B cell (primary cell): ENCODE results near the gene KRT74. TPM values are rescaled to one million over a fixed set of nuclear protein-coding genes. Genes with fewer than 3 reads are reported as not detected.

ENCODE experiments used
- ATAC-seq: fragments of 200-7000 bp; cut with Tn5 transposase; one replicate; pipeline ENCODE4 v1.10.0; 2021; ENCODE audit warnings: low read depth, mild to moderate bottlenecking, moderate number of reproducible peaks, moderate library complexity
- CTCF ChIA-PET: fragments of 350-600 bp; sonication (Branson Sonifier 250); formaldehyde crosslinking; loops from one replicate; lab custom pipeline; 2021; ENCODE audit warnings: antibody characterized with exemption, inconsistent platforms; lab: Charles Lee
- POLR2A ChIA-PET: fragments of 350-600 bp; sonication (Branson Sonifier 250); formaldehyde crosslinking; loops from one replicate; lab custom pipeline; 2021; ENCODE audit warnings: antibody characterized with exemption; lab: Charles Lee
- DNase-seq: peaks from one replicate; pipeline ENCODE4 v3.0.0; 2013
- H2AFZ ChIP-seq: 2 replicates; pipeline ENCODE4 v1.6.1; 2012; ENCODE audit warnings: mild to moderate bottlenecking, low read depth, low read length; ENCODE audit not compliant: insufficient read depth, poor library complexity, severe bottlenecking
- H3K27ac ChIP-seq, 2 donors: 1 replicate in 1 of 2; 2 replicates in 1 of 2; pipeline ENCODE4 v1.5.1; 2012 to 2013; ENCODE audit warnings: low read length in 2 of 2, mild to moderate bottlenecking in 2 of 2, moderate library complexity in 1 of 2
- H3K27me3 ChIP-seq, 4 experiments: fragments of 200-600 bp in 1 of 4; sonication (generic) in 1 of 4; replicated peaks in 1 of 4; 1 replicate in 2 of 4; 2 replicates in 2 of 4; pipeline versions ENCODE4 v1.6.1 to v1.7.0; 2013 to 2016; ENCODE audit warnings: low read length in 3 of 4, mild to moderate bottlenecking in 2 of 4, mixed read lengths in 1 of 4, moderate library complexity in 1 of 4; ENCODE audit not compliant: insufficient read depth in 4 of 4, control insufficient read depth in 3 of 4; ENCODE audit errors: control extremely low read depth in 1 of 4
- H3K36me3 ChIP-seq, 2 experiments: replicated peaks in 1 of 2; 1 replicate in 1 of 2; 2 replicates in 1 of 2; pipeline versions ENCODE4 v1.6.1 to v1.7.1; 2013; ENCODE audit warnings: low read length in 1 of 2; ENCODE audit not compliant: insufficient read depth in 2 of 2, control insufficient read depth in 1 of 2; ENCODE audit errors: control extremely low read depth in 1 of 2, extremely low read depth in 1 of 2
- H3K4me1 ChIP-seq, 2 donors: fragments of 200-600 bp in 1 of 2; sonication (generic) in 1 of 2; 1 replicate in 1 of 2; 2 replicates in 1 of 2; pipeline versions ENCODE4 v1.5.1 to v1.6.1; 2013 to 2017; ENCODE audit warnings: low read length in 2 of 2; ENCODE audit not compliant: control insufficient read depth in 2 of 2, insufficient read depth in 2 of 2
- H3K4me2 ChIP-seq: replicated peaks from 2 replicates; pipeline ENCODE3; 2012; ENCODE audit warnings: mild to moderate bottlenecking, low read depth, low read length; ENCODE audit not compliant: poor library complexity, severe bottlenecking
- H3K4me3 ChIP-seq, 5 experiments: fragments of 200-600 bp in 1 of 5; sonication (generic) in 1 of 5; 1 replicate in 3 of 5; 2 replicates in 2 of 5; pipeline versions ENCODE4 v1.5.1 to v1.7.0; 2011 to 2016; ENCODE audit warnings: low read length in 4 of 5, mild to moderate bottlenecking in 4 of 5, low read depth in 2 of 5, control low read depth in 1 of 5, moderate library complexity in 1 of 5; ENCODE audit not compliant: insufficient read depth in 1 of 5; ENCODE audit errors: control extremely low read depth in 1 of 5, extremely low read depth in 1 of 5
- H3K79me2 ChIP-seq: fragments of 200-600 bp; sonication (generic); one replicate; pipeline ENCODE4 v1.6.0; 2016; ENCODE audit warnings: low read length; ENCODE audit not compliant: control insufficient read depth, insufficient read depth
- H3K9ac ChIP-seq: fragments of 200-600 bp; sonication (generic); 2 replicates; pipeline ENCODE4 v1.6.1; 2017; ENCODE audit warnings: mild to moderate bottlenecking, low read length, moderate library complexity
- H3K9me3 ChIP-seq, 3 donors: one replicate each; pipeline versions ENCODE4 v1.6.1 to v1.7.1; 2013; ENCODE audit warnings: low read length in 2 of 3; ENCODE audit not compliant: control insufficient read depth in 2 of 3, insufficient read depth in 1 of 3; ENCODE audit errors: control extremely low read depth in 1 of 3
- H4K20me1 ChIP-seq: 2 replicates; pipeline ENCODE4 v1.6.0; 2012; ENCODE audit warnings: mild to moderate bottlenecking, low read length; ENCODE audit not compliant: insufficient read depth, control insufficient read depth, poor library complexity, severe bottlenecking
- H3K27ac Mint-ChIP-seq: one replicate; pipeline ENCODE4 v1.8.0; 2021; ENCODE audit warnings: mixed read lengths
- H3K27me3 Mint-ChIP-seq: one replicate; pipeline ENCODE4 v1.8.0; 2021; ENCODE audit warnings: mixed read lengths
- H3K4me1 Mint-ChIP-seq: one replicate; pipeline ENCODE4 v1.8.0; 2021; ENCODE audit warnings: mixed read lengths
- H3K4me3 Mint-ChIP-seq: one replicate; pipeline ENCODE4 v1.8.0; 2021; ENCODE audit warnings: mixed read lengths
- H3K9me3 Mint-ChIP-seq: one replicate; pipeline ENCODE4 v1.8.0; 2022; ENCODE audit warnings: mixed read lengths; ENCODE audit not compliant: insufficient read depth
- CTCF ChIP-seq: fragments of 200-600 bp; IDR thresholded peaks from one replicate; pipeline ENCODE4 v1.8.0; 2022; ENCODE audit warnings: antibody characterized with exemption, mild to moderate bottlenecking
- EZH2 ChIP-seq: IDR thresholded peaks from 2 replicates; pipeline ENCODE4 v1.6.1; 2012; ENCODE audit warnings: borderline replicate concordance, low read depth, mild to moderate bottlenecking, moderate library complexity, low read length; ENCODE audit not compliant: insufficient read depth, poor library complexity, severe bottlenecking
- WGBS: methylation state at CpG from one replicate; pipeline ENCODE4 v1.1.5; 2013; ENCODE audit warnings: missing lambda C conversion rate; ENCODE audit not compliant: insufficient coverage; 5-methylcytosine and 5-hydroxymethylcytosine counted together
- intact Hi-C: fragments of 100-400 bp; cut with micrococcal nuclease; formaldehyde crosslinking; loops from one replicate; pipeline ENCODE4 v1.10.0; 2022
- polyA plus RNA-seq: library from polyadenylated mRNA; depleted of rRNA; stranded (reverse); fragments of >200 nt; gene quantifications from 2 replicates; pipeline ENCODE4 v1.2.3, GENCODE V29; 2012
- total RNA-seq, 2 donors: library from RNA; stranded (reverse); fragments of 120-200 nt in 1 of 2; gene quantifications; 1 replicate in 1 of 2; 2 replicates in 1 of 2; pipeline versions ENCODE4 v1.2.3 to v1.2.4, GENCODE V29; 2013 to 2022

Gene KRT74
- total and polyA plus RNA-seq, 2 donors (not counting 1 experiment from before 2014, with no cell fraction given) = not detected

GRCh38 chr12:52515927-52516831 lies 57.5 kb downstream of the KRT74 start:
- H3K36me3 ChIP-seq = no peaks in the 10 kb centered on the region
- WGBS = 93% methylated on average over 13 of the region's 15 CpGs
- POLR2A ChIA-PET = no interaction called here
- H3K4me1 ChIP-seq = no peaks in the 10 kb centered on the region
- DNase-seq = no peak
- no peaks in the 10 kb centered on the region for H3K79me2 ChIP-seq
- Mint-ChIP-seq H3K4me3 (no peak overlapping the region), H3K9me3 (no peaks in the 10 kb centered on the region), H3K27ac (no peak overlapping the region), H3K27me3 (peaks cover 18% of the 10 kb centered on the region), H3K4me1 (no peaks in the 10 kb centered on the region)
- intact Hi-C loops = no loop called here
- H3K27me3 ChIP-seq = no peaks in the 10 kb centered on the region
- H3K9ac ChIP-seq = no peak overlapping the region
- H4K20me1 ChIP-seq = no peaks in the 10 kb centered on the region
- H3K27ac ChIP-seq = no peak overlapping the region
- H2AFZ ChIP-seq = no peak overlapping the region
- no peak overlapping the region for H3K4me3 ChIP-seq
- H3K4me2 ChIP-seq = no peak overlapping the region
- CTCF ChIA-PET = no interaction called here
- TF ChIP-seq EZH2 = no peak
- no peak for TF ChIP-seq CTCF
- peaks cover 0 to 15% (median 4%) of the 10 kb centered on the region in 3 donors for H3K9me3 ChIP-seq
- no peak for ATAC-seq

Other genes with a start within 250 kb of the KRT74 start
- gene KRT85, start 206.4 kb downstream of the KRT74 start, total RNA-seq = not detected in 2 replicates
- not detected in 2 replicates for gene KRT85, start 206.4 kb downstream of the KRT74 start, polyA plus RNA-seq
- gene KRT84, start 188.2 kb downstream of the KRT74 start, total RNA-seq = not detected in 2 replicates
- gene KRT84, start 188.2 kb downstream of the KRT74 start, polyA plus RNA-seq = not detected in 2 replicates
- gene KRT82, start 167.5 kb downstream of the KRT74 start, total RNA-seq = not detected in 2 replicates
- not detected in 2 replicates for gene KRT82, start 167.5 kb downstream of the KRT74 start, polyA plus RNA-seq
- not detected in 2 replicates for gene KRT75, start 139.5 kb downstream of the KRT74 start, total RNA-seq
- not detected in 2 replicates for gene KRT75, start 139.5 kb downstream of the KRT74 start, polyA plus RNA-seq
- gene KRT6B, start 121.7 kb downstream of the KRT74 start, total RNA-seq = not detected in 2 replicates
- gene KRT6B, start 121.7 kb downstream of the KRT74 start, polyA plus RNA-seq = not detected in 2 replicates
- gene KRT6C, start 100.0 kb downstream of the KRT74 start, total RNA-seq = not detected in 2 replicates
- not detected in 2 replicates for gene KRT6C, start 100.0 kb downstream of the KRT74 start, polyA plus RNA-seq
- not detected in 2 replicates for gene KRT6A, start 80.6 kb downstream of the KRT74 start, total RNA-seq
- not detected in 2 replicates for gene KRT6A, start 80.6 kb downstream of the KRT74 start, polyA plus RNA-seq
- gene KRT5, start 53.4 kb downstream of the KRT74 start, total RNA-seq = not detected in 2 replicates
- gene KRT5, start 53.4 kb downstream of the KRT74 start, polyA plus RNA-seq = 0.19 TPM in 1 of 2 replicates, not detected in the other
- gene KRT71, start 20.7 kb downstream of the KRT74 start, total RNA-seq = not detected in 2 replicates
- not detected in 2 replicates for gene KRT71, start 20.7 kb downstream of the KRT74 start, polyA plus RNA-seq
- gene KRT72, start 27.6 kb upstream of the KRT74 start, total RNA-seq = not detected in 2 replicates
- gene KRT72, start 27.6 kb upstream of the KRT74 start, polyA plus RNA-seq = 0.04 and 0.49 TPM in 2 replicates
- gene KRT73, start 44.7 kb upstream of the KRT74 start, total RNA-seq = not detected in 2 replicates
- 0.07 and 0.36 TPM in 2 replicates for gene KRT73, start 44.7 kb upstream of the KRT74 start, polyA plus RNA-seq
- gene KRT2, start 78.4 kb upstream of the KRT74 start, total RNA-seq = not detected in 2 replicates
- 0.04 TPM in 2 replicates for gene KRT2, start 78.4 kb upstream of the KRT74 start, polyA plus RNA-seq
- not detected in 2 replicates for gene KRT1, start 106.6 kb upstream of the KRT74 start, total RNA-seq
- gene KRT1, start 106.6 kb upstream of the KRT74 start, polyA plus RNA-seq = 0.07 TPM in 1 of 2 replicates, not detected in the other
- gene KRT77, start 129.7 kb upstream of the KRT74 start, total RNA-seq = not detected in 2 replicates
- not detected in 2 replicates for gene KRT77, start 129.7 kb upstream of the KRT74 start, polyA plus RNA-seq
- not detected in 2 replicates for gene KRT76, start 203.5 kb upstream of the KRT74 start, total RNA-seq
- not detected in 2 replicates for gene KRT76, start 203.5 kb upstream of the KRT74 start, polyA plus RNA-seq
- not detected in 2 replicates for gene KRT3, start 222.3 kb upstream of the KRT74 start, total RNA-seq
- gene KRT3, start 222.3 kb upstream of the KRT74 start, polyA plus RNA-seq = not detected in 2 replicates
- not detected in 2 replicates for gene KRT4, start 240.3 kb upstream of the KRT74 start, total RNA-seq
- not detected in 2 replicates for gene KRT4, start 240.3 kb upstream of the KRT74 start, polyA plus RNA-seq